ENCODE measurements around the gene PBX3. TPM values are rescaled to one million over a fixed set of nuclear protein-coding genes. Genes with fewer than 3 reads are reported as not detected.

The PBX3 gene
- total RNA-seq, 1 experiment from 2014 or later: 46.0 TPM

DNA sequence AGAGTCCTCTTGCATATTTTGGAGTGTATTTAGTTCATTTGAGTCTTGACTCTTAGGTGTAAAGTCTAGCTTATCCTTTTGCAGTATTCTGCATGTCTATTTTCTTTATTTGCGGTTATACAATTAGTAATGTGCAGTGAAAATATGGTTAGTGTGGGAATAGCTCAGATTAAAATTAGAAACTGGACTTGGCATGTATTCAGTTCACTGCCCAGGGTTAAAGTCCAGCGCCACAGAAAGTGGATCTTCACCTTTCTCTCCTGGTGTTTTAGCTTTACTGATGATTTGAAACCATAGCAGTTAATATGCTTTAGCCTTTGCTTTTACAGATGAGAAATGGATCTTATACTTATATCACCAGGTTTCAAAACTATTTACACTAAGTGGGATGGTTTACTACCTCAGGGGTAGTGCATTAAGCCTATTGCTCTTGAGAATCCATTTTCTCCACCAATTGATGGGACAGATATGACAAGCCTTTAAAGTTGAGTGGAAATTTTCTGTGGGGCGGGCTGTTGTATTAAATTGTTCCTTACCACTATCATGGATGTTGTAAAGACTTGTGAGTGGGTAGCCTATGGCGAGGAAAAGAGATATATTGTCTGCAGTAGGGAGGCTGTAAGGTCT, 48.9 kb downstream of the PBX3 start:
- Histone ChIP-seq H2AK5ac (ENCODE audit: insufficient read length, low read length) (no peak overlapping the region), H3K23ac (ENCODE audit: insufficient read length, low read depth, low read length) (no peak overlapping the region), H3K4me2 (ENCODE audit: insufficient read depth, insufficient read length, low read length) (no peak overlapping the region), H3K4ac (ENCODE audit: low read depth, low read length) (no peak overlapping the region), H3K79me1 (ENCODE audit: insufficient read depth, low read depth, low read length, poor library complexity, severe bottlenecking) (no peaks in the 10 kb centered on the region), H4K5ac (ENCODE audit: insufficient read length, low read depth, low read length) (no peak overlapping the region), H3K14ac (ENCODE audit: insufficient read depth, low read length) (no peak overlapping the region), H2BK120ac (ENCODE audit: low read depth, low read length, poor library complexity, severe bottlenecking) (no peak overlapping the region), H2AFZ (ENCODE audit: low read length) (no peak overlapping the region), H3K9me3 (ENCODE audit: control insufficient read depth, low read depth, low read length) (no peaks in the 10 kb centered on the region), H4K91ac (ENCODE audit: insufficient read length, low read depth, low read length) (no peak overlapping the region), H3T11ph (ENCODE audit: low read length) (no peak overlapping the region), H3K18ac (ENCODE audit: insufficient read length, low read depth, low read length) (no peak overlapping the region), H4K20me1 (ENCODE audit: control insufficient read depth, insufficient read depth, insufficient read length) (no peaks in the 10 kb centered on the region), H3K56ac (ENCODE audit: insufficient read length, low read depth, low read length) (no peak overlapping the region), H3K79me2 (ENCODE audit: insufficient read depth, low read length) (peaks cover 2% of the 10 kb centered on the region; the same call in 1 of the 2 replicates), H3K9ac (ENCODE audit: extremely low read depth, insufficient read length, low read length) (no peak overlapping the region), H3K23me2 (ENCODE audit: insufficient read length, low read depth, low read length, poor library complexity, severe bottlenecking) (no peaks in the 10 kb centered on the region), H2BK20ac (ENCODE audit: low read depth, low read length, poor library complexity, severe bottlenecking) (no peak overlapping the region), H2BK12ac (ENCODE audit: insufficient read length, low read depth, low read length) (no peak overlapping the region), H4K8ac (replicated peaks; ENCODE audit: insufficient read length, low read depth, low read length) (no peak overlapping the region), H2BK5ac (ENCODE audit: insufficient read length, low read length) (no peak overlapping the region), H3K27ac (ENCODE audit: insufficient read length, low read depth, low read length) (no peak overlapping the region), H3K4me1 (ENCODE audit: insufficient read depth, low read length) (peaks cover 3% of the 10 kb centered on the region; the same call in 1 of the 2 replicates), H3K27me3 (ENCODE audit: insufficient read depth, low read length) (no peaks in the 10 kb centered on the region), H2BK15ac (ENCODE audit: low read depth, low read length) (no peak overlapping the region)
- no peaks in the 10 kb centered on the region for H3K27me3 Mint-ChIP-seq (ENCODE audit: low read depth)
- H3K36me3 Mint-ChIP-seq (ENCODE audit: insufficient read depth in 1 of 3, low read depth in 3 of 3): peaks cover 0 to 9% (median 0%) of the 10 kb centered on the region in 3 experiments; a peak in 3 of 7 replicates
- no peak for DNase-seq
- no peak overlapping the region for H3K27ac Mint-ChIP-seq
- TF ChIP-seq, protein P1, sequence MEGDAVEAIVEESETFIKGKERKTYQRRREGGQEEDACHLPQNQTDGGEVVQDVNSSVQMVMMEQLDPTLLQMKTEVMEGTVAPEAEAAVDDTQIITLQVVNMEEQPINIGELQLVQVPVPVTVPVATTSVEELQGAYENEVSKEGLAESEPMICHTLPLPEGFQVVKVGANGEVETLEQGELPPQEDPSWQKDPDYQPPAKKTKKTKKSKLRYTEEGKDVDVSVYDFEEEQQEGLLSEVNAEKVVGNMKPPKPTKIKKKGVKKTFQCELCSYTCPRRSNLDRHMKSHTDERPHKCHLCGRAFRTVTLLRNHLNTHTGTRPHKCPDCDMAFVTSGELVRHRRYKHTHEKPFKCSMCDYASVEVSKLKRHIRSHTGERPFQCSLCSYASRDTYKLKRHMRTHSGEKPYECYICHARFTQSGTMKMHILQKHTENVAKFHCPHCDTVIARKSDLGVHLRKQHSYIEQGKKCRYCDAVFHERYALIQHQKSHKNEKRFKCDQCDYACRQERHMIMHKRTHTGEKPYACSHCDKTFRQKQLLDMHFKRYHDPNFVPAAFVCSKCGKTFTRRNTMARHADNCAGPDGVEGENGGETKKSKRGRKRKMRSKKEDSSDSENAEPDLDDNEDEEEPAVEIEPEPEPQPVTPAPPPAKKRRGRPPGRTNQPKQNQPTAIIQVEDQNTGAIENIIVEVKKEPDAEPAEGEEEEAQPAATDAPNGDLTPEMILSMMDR (conservative IDR thresholded peaks at IDR 0.05): no peak
- H3K9me3 Mint-ChIP-seq: no peaks in the 10 kb centered on the region
- H3K4me1 Mint-ChIP-seq: peaks cover 4 to 8% of the 10 kb centered on the region in 2 experiments
- H3K4me3 Mint-ChIP-seq: no peak overlapping the region
- WGBS (ENCODE audit: extremely low coverage, insufficient read length, low lambda C conversion rate): no CpG with 5 or more reads among the region's 4 CpGs
